GM18519 (cell line): ENCODE measurements around the gene ABCA10.
"Not testable (repeated sequence)": the region's sequence is repeated elsewhere in the genome, so short reads cannot be mapped to it uniquely, and the experiment has no call there.

Experiments used
- ATAC-seq: cut with Tn5 transposase; IDR thresholded peaks from one replicate; pipeline ENCODE4 v1.9.1; 2021; ENCODE audit warnings: mild to moderate bottlenecking, moderate library complexity; ENCODE audit not compliant: unreplicated experiment, low FRiP score

ABCA10 gene

GRCh38 chr17:69231521-69231920, 2.9 kb upstream of the ABCA10 start:
- no peak for ATAC-seq

- no peak for ATAC-seq
Measured at GRCh38 chr17:69230939-69231338, 2.3 kb upstream of the ABCA10 start.

- ATAC-seq = no peak
Measured at GRCh38 chr17:69228018-69228417, 606 bp downstream of the ABCA10 start.

- ATAC-seq = no peak
Measured at GRCh38 chr17:69227541-69227940, 1.1 kb downstream of the ABCA10 start.

GRCh38 chr17:69223809-69224208, 4.8 kb downstream of the ABCA10 start:
- peak; percentile 99 for ATAC-seq

- no peak for ATAC-seq
Measured at GRCh38 chr17:69222707-69223258, 5.8 kb downstream of the ABCA10 start.

- ATAC-seq = no peak
Measured at GRCh38 chr17:69220098-69220497, 8.5 kb downstream of the ABCA10 start.

GRCh38 chr17:69218986-69219385, 9.6 kb downstream of the ABCA10 start:
- no peak for ATAC-seq

- ATAC-seq = no peak
Measured at GRCh38 chr17:69213059-69213813, 15.4 kb downstream of the ABCA10 start.

- no peak for ATAC-seq
Measured at GRCh38 chr17:69208640-69209039, 20.0 kb downstream of the ABCA10 start.

- ATAC-seq = no peak
Measured at GRCh38 chr17:69207151-69207550, 21.5 kb downstream of the ABCA10 start.

GRCh38 chr17:69198238-69198637, 30.4 kb downstream of the ABCA10 start:
- ATAC-seq = no peak

- ATAC-seq = not testable (repeated sequence)
Measured at GRCh38 chr17:69196105-69196653, 32.4 kb downstream of the ABCA10 start.

- no peak for ATAC-seq
Measured at GRCh38 chr17:69192754-69193153, 35.9 kb downstream of the ABCA10 start.

GRCh38 chr17:69188796-69189195, 39.8 kb downstream of the ABCA10 start:
- ATAC-seq = no peak

- ATAC-seq = no peak
Measured at GRCh38 chr17:69188064-69188463, 40.6 kb downstream of the ABCA10 start.

- no peak for ATAC-seq
Measured at GRCh38 chr17:69187294-69187693, 41.3 kb downstream of the ABCA10 start.

GRCh38 chr17:69179227-69179952, 49.2 kb downstream of the ABCA10 start:
- no peak for ATAC-seq

- ATAC-seq = no peak
Measured at GRCh38 chr17:69176457-69176795, 52.2 kb downstream of the ABCA10 start.

GRCh38 chr17:69175625-69176456, 52.8 kb downstream of the ABCA10 start:
- ATAC-seq = no peak

GRCh38 chr17:69175262-69175624, 53.4 kb downstream of the ABCA10 start:
- ATAC-seq = no peak
